Measurements from ENCODE around the gene CPNE6. TPM values are rescaled to one million over a fixed set of nuclear protein-coding genes. Genes with fewer than 3 reads are reported as not detected.
A peak's percentile ranks its signal among the peaks of the same experiment; 100 is the strongest.

CPNE6 gene
- total RNA-seq, 1 experiment from 2014 or later: not detected

GRCh38 chr14:24078146-24078545, 6.8 kb downstream of the CPNE6 start:
- Histone ChIP-seq H3T11ph (ENCODE audit: low read length) (no peak overlapping the region), H3K4me2 (ENCODE audit: insufficient read depth, insufficient read length, low read length) (no peak overlapping the region), H4K20me1 (ENCODE audit: control insufficient read depth, insufficient read depth, insufficient read length) (no peaks in the 10 kb centered on the region), H2AK5ac (ENCODE audit: insufficient read length, low read length) (no peak overlapping the region), H2AFZ (ENCODE audit: low read length) (no peak overlapping the region), H3K9ac (ENCODE audit: extremely low read depth, insufficient read length, low read length) (no peak overlapping the region), H2BK15ac (ENCODE audit: low read depth, low read length) (no peak overlapping the region), H3K9me3 (ENCODE audit: control insufficient read depth, low read depth, low read length) (no peaks in the 10 kb centered on the region), H4K8ac (replicated peaks; ENCODE audit: insufficient read length, low read depth, low read length) (no peak overlapping the region), H3K79me1 (ENCODE audit: insufficient read depth, low read depth, low read length, poor library complexity, severe bottlenecking) (no peaks in the 10 kb centered on the region), H2BK120ac (ENCODE audit: low read depth, low read length, poor library complexity, severe bottlenecking) (no peak overlapping the region), H3K27ac (ENCODE audit: insufficient read length, low read depth, low read length) (no peak overlapping the region), H4K5ac (ENCODE audit: insufficient read length, low read depth, low read length) (no peak overlapping the region), H2BK5ac (ENCODE audit: insufficient read length, low read length) (no peak overlapping the region), H3K14ac (ENCODE audit: insufficient read depth, low read length) (no peak overlapping the region), H2BK20ac (ENCODE audit: low read depth, low read length, poor library complexity, severe bottlenecking) (no peak overlapping the region), H3K23me2 (ENCODE audit: insufficient read length, low read depth, low read length, poor library complexity, severe bottlenecking) (peaks cover 4% of the 10 kb centered on the region), H2BK12ac (ENCODE audit: insufficient read length, low read depth, low read length) (no peak overlapping the region), H3K23ac (ENCODE audit: insufficient read length, low read depth, low read length) (no peak overlapping the region), H3K4me1 (ENCODE audit: insufficient read depth, low read length) (peaks cover 5% of the 10 kb centered on the region; the same call in 1 of the 2 replicates), H3K27me3 (ENCODE audit: insufficient read depth, low read length) (no peaks in the 10 kb centered on the region; the same call in 1 of the 2 replicates), H3K56ac (ENCODE audit: insufficient read length, low read depth, low read length) (no peak overlapping the region), H4K91ac (ENCODE audit: insufficient read length, low read depth, low read length) (no peak overlapping the region), H3K4ac (ENCODE audit: low read depth, low read length) (no peak overlapping the region), H3K18ac (ENCODE audit: insufficient read length, low read depth, low read length) (no peak overlapping the region), H3K79me2 (ENCODE audit: insufficient read depth, low read length) (no peaks in the 10 kb centered on the region)
- H3K27ac Mint-ChIP-seq: peak overlapping the region in 1 of 3 experiments; percentile 43; a peak in 1 of 7 replicates
- peaks cover 22% of the 10 kb centered on the region for H3K27me3 Mint-ChIP-seq (ENCODE audit: low read depth)
- no CpG with 5 or more reads among the region's 3 CpGs for WGBS (ENCODE audit: extremely low coverage, insufficient read length, low lambda C conversion rate)
- H3K4me3 Mint-ChIP-seq: no peak overlapping the region
- no peaks in the 10 kb centered on the region; a peak in 1 of 7 replicates for H3K36me3 Mint-ChIP-seq (ENCODE audit: insufficient read depth in 1 of 3, low read depth in 3 of 3)
- H3K9me3 Mint-ChIP-seq: no peaks in the 10 kb centered on the region
- DNase-seq: no peak
- peaks cover 37 to 47% of the 10 kb centered on the region in 2 experiments for H3K4me1 Mint-ChIP-seq
- no peak for TF ChIP-seq CTCF (conservative IDR thresholded peaks at IDR 0.05)

Measured in H9 (cell line).